HL-60/S4 (cell line): ENCODE data around the gene LRMDA.

Experiments
- in situ Hi-C: fragments of 300-500 bp; cut with MboI; formaldehyde crosslinking; loops from 2 replicates; pipeline ENCODE4 v1.14.3; 2022; ENCODE audit warnings: low sequenced_read_pairs

LRMDA gene

GRCh38 chr10:76301950-76302349, 870.5 kb downstream of the LRMDA start:
- in situ Hi-C loops = loop anchor here (25.0 kb wide), 1 partner anchor 940 kb away; no protein-coding TSS in a partner anchor

GRCh38 chr10:76302481-76302880, 871.1 kb downstream of the LRMDA start:
- in situ Hi-C loops = loop anchor here (25.0 kb wide), 1 partner anchor 940 kb away; no protein-coding TSS in a partner anchor

GRCh38 chr10:76302961-76303630, 871.7 kb downstream of the LRMDA start:
- in situ Hi-C loops = loop anchor here (25.0 kb wide), 1 partner anchor 941 kb away; no protein-coding TSS in a partner anchor

- in situ Hi-C loops = loop anchor here (25.0 kb wide), 1 partner anchor 941 kb away; no protein-coding TSS in a partner anchor
These were observed 872.4 kb downstream of the LRMDA start for GRCh38 chr10:76303682-76304316.

- in situ Hi-C loops = loop anchor here (25.0 kb wide), 1 partner anchor 944 kb away; no protein-coding TSS in a partner anchor
These were observed 874.6 kb downstream of the LRMDA start for GRCh38 chr10:76305930-76306615.

- in situ Hi-C loops = loop anchor here (25.0 kb wide), 1 partner anchor 945 kb away; no protein-coding TSS in a partner anchor
These were observed 875.4 kb downstream of the LRMDA start for GRCh38 chr10:76306856-76307255.

- in situ Hi-C loops = loop anchor here (25.0 kb wide), 1 partner anchor 947 kb away; no protein-coding TSS in a partner anchor
These were observed 877.6 kb downstream of the LRMDA start for GRCh38 chr10:76309070-76309469.

GRCh38 chr10:76309741-76310587, 878.5 kb downstream of the LRMDA start:
- in situ Hi-C loops = loop anchor here (25.0 kb wide), 1 partner anchor 948 kb away; no protein-coding TSS in a partner anchor

- in situ Hi-C loops = loop anchor here (25.0 kb wide), 1 partner anchor 948 kb away; no protein-coding TSS in a partner anchor
These were observed 879.2 kb downstream of the LRMDA start for GRCh38 chr10:76310588-76311080.

GRCh38 chr10:76311752-76312636, 880.6 kb downstream of the LRMDA start:
- in situ Hi-C loops = loop anchor here (25.0 kb wide), 1 partner anchor 950 kb away; no protein-coding TSS in a partner anchor

GRCh38 chr10:76315240-76315639, 883.8 kb downstream of the LRMDA start:
- in situ Hi-C loops = loop anchor here (25.0 kb wide), 1 partner anchor 953 kb away; no protein-coding TSS in a partner anchor

GRCh38 chr10:76316234-76316633, 884.8 kb downstream of the LRMDA start:
- in situ Hi-C loops = loop anchor here (25.0 kb wide), 1 partner anchor 954 kb away; no protein-coding TSS in a partner anchor

- in situ Hi-C loops = loop anchor here (25.0 kb wide), 1 partner anchor 955 kb away; no protein-coding TSS in a partner anchor
These were observed 885.7 kb downstream of the LRMDA start for GRCh38 chr10:76317078-76317477.

- in situ Hi-C loops = loop anchor here (25.0 kb wide), 1 partner anchor 956 kb away; no protein-coding TSS in a partner anchor
These were observed 886.8 kb downstream of the LRMDA start for GRCh38 chr10:76318211-76318610.

- in situ Hi-C loops = loop anchor here (25.0 kb wide), 1 partner anchor 957 kb away; no protein-coding TSS in a partner anchor
These were observed 888.2 kb downstream of the LRMDA start for GRCh38 chr10:76319661-76320060.

GRCh38 chr10:76324283-76324682, 892.9 kb downstream of the LRMDA start:
- in situ Hi-C loops = loop anchor here (25.0 kb wide), 1 partner anchor 962 kb away; no protein-coding TSS in a partner anchor

GRCh38 chr10:76327441-76327840, 896.0 kb downstream of the LRMDA start:
- in situ Hi-C loops = no loop called here

- in situ Hi-C loops = no loop called here
These were observed 896.9 kb downstream of the LRMDA start for GRCh38 chr10:76328348-76328747.
